HG03095 (cell line): ENCODE measurements around the gene PRDM16.

Experiments
- ATAC-seq: cut with Tn5 transposase; IDR thresholded peaks from one replicate; pipeline ENCODE4 v1.9.1; 2021; ENCODE audit warnings: moderate library complexity; ENCODE audit not compliant: unreplicated experiment

Gene PRDM16

GRCh38 chr1:3312898-3313575 lies 244.0 kb downstream of the PRDM16 start:
- no peak for ATAC-seq

GRCh38 chr1:3313576-3313950 lies 244.6 kb downstream of the PRDM16 start:
- no peak for ATAC-seq

- no peak for ATAC-seq
Observed at GRCh38 chr1:3314491-3315381, 245.7 kb downstream of the PRDM16 start.

- ATAC-seq: no peak
Observed at GRCh38 chr1:3315399-3316339, 246.7 kb downstream of the PRDM16 start.

GRCh38 chr1:3316340-3316943 lies 247.4 kb downstream of the PRDM16 start:
- no peak for ATAC-seq

- no peak for ATAC-seq
Observed at GRCh38 chr1:3317456-3317855, 248.5 kb downstream of the PRDM16 start.

GRCh38 chr1:3318329-3318728 lies 249.3 kb downstream of the PRDM16 start:
- no peak for ATAC-seq

GRCh38 chr1:3319874-3320245 lies 250.9 kb downstream of the PRDM16 start:
- no peak for ATAC-seq

- ATAC-seq: no peak
Observed at GRCh38 chr1:3320246-3321152, 251.5 kb downstream of the PRDM16 start.

GRCh38 chr1:3321559-3322449 lies 252.8 kb downstream of the PRDM16 start:
- ATAC-seq: no peak

GRCh38 chr1:3322450-3323020 lies 253.5 kb downstream of the PRDM16 start:
- ATAC-seq: no peak

- no peak for ATAC-seq
Observed at GRCh38 chr1:3323021-3323795, 254.2 kb downstream of the PRDM16 start.

GRCh38 chr1:3323796-3324703 lies 255.0 kb downstream of the PRDM16 start:
- no peak for ATAC-seq

GRCh38 chr1:3324704-3325535 lies 255.9 kb downstream of the PRDM16 start:
- no peak for ATAC-seq

- ATAC-seq: no peak
Observed at GRCh38 chr1:3326516-3327388, 257.7 kb downstream of the PRDM16 start.
